Measurements from ENCODE around the gene TREML4. TPM values are rescaled to one million over a fixed set of nuclear protein-coding genes. Genes with fewer than 3 reads are reported as not detected.

Gene TREML4
- total and polyA plus RNA-seq, 2 of the 8 experiments (the other 6 are each of a cell fraction or from before 2014, with no cell fraction given), result not detected

DNA sequence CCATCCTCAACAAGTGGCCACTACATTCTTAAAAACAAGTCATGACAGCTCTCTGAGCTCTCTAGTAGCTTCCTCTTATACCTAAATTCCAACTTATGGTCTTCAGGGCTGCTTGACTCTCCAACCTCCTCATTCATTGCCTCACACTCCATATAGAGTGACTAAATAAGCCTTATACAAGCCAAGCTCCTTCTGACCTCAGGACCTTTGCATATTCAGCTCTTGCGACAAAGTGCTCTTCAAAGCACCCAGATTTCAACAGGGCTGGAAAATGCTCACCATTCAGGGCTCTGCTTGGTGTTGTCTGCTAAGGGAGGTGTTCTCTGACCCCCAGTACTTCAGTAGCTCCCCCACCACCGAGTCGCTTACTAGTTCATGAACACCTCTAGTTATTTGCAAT, 30.9 kb upstream of the TREML4 start:
- no peak overlapping the region for H2BK12ac ChIP-seq (ENCODE audit: low read depth, low read length)
- no peak overlapping the region for H3K4me3 ChIP-seq (ENCODE audit: extremely low read depth in 1 of 4, insufficient read depth in 2 of 4, low read depth in 3 of 4, low read length in 4 of 4)
- WGBS, 2 experiments (ENCODE audit: extremely low coverage in 1 of 2, insufficient coverage in 1 of 2, insufficient read length in 1 of 2, insufficient replicate concordance in 2 of 2, low coverage in 1 of 2, low lambda C conversion rate in 2 of 2, missing lambda C conversion rate in 1 of 2), result 89% methylated on average over 3 of the region's 3 CpGs; no CpG with 5 or more reads in 1 of the 2 experiments
- FAIRE-seq (no peak), DNase-seq (ENCODE audit: low read depth in 1 of 2, low spot score in 2 of 2) (no peak)
- no peak overlapping the region for H2AK5ac ChIP-seq (ENCODE audit: low read depth, low read length)
- no peaks in the 10 kb centered on the region for H3K36me3 ChIP-seq (ENCODE audit: control insufficient read depth in 2 of 4, insufficient read depth in 4 of 4, low read length in 3 of 4)
- H3K4ac ChIP-seq (replicated peaks; ENCODE audit: insufficient read length, low read depth, low read length), result no peak overlapping the region
- no peak overlapping the region for H3K56ac ChIP-seq (replicated peaks; ENCODE audit: insufficient read length, low read depth, low read length)
- H3K4me1 ChIP-seq (replicated peaks in 1 of 4; ENCODE audit: control insufficient read depth in 3 of 4, insufficient read depth in 4 of 4, low read length in 3 of 4), result peaks cover 0 to 7% (median 3%) of the 10 kb centered on the region in 4 experiments; a peak in 5 of 7 replicates
- H3K27ac ChIP-seq (ENCODE audit: low read depth, low read length), result no peak overlapping the region
- no peak overlapping the region for H2BK120ac ChIP-seq (replicated peaks; ENCODE audit: low read depth, low read length)
- H3K79me2 ChIP-seq (ENCODE audit: control insufficient read depth in 1 of 2, insufficient read depth in 2 of 2, low read length in 2 of 2), result no peaks in the 10 kb centered on the region
- no peak overlapping the region for H2BK15ac ChIP-seq (ENCODE audit: low read length)
- H3K14ac ChIP-seq (ENCODE audit: insufficient read length), result no peak overlapping the region
- H2BK5ac ChIP-seq (ENCODE audit: low read depth, low read length), result no peak overlapping the region
- ChIA-PET CTCF (ENCODE audit: partially characterized antibody) (interaction anchor here (0.6 to 3.6 kb wide), 9 partner anchors 9 to 109 kb away, joined by 3 to 20 read pairs (median 3); partner anchors contain the start of gene TREML4), POLR2A (ENCODE audit: partially characterized antibody) (interaction anchor here (0.6 to 1.1 kb wide), 2 partner anchors 9 to 724 kb away, joined by 3 read pairs; partner anchors contain the start of genes BYSL and MED20)
- no peaks in the 10 kb centered on the region for H3K9me3 ChIP-seq (ENCODE audit: insufficient read depth in 2 of 2, low read depth in 1 of 2, low read length in 1 of 2)
- no peaks in the 10 kb centered on the region for H3K23me2 ChIP-seq (ENCODE audit: low read depth, low read length)
- no peaks in the 10 kb centered on the region; a peak in 1 of 7 replicates for H3K27me3 ChIP-seq (replicated peaks in 1 of 4; ENCODE audit: control insufficient read depth in 3 of 4, extremely low read depth in 1 of 4, insufficient read depth in 3 of 4, low read length in 3 of 4)
- no peak overlapping the region for H3K18ac ChIP-seq (ENCODE audit: extremely low read depth, low read length)
- H4K8ac ChIP-seq (ENCODE audit: extremely low read depth, insufficient read depth, low read length), result no peak overlapping the region
- no peak overlapping the region for H4K5ac ChIP-seq (ENCODE audit: insufficient read length, low read depth, low read length)
- H3K4me2 ChIP-seq (ENCODE audit: insufficient read depth in 1 of 2, low read depth in 2 of 2, low read length in 2 of 2), result no peak overlapping the region
- no peaks in the 10 kb centered on the region for H3K79me1 ChIP-seq (ENCODE audit: low read depth, low read length)
- no peak overlapping the region for H4K91ac ChIP-seq (replicated peaks; ENCODE audit: insufficient read length, low read length)
- H2BK20ac ChIP-seq (ENCODE audit: low read length), result no peak overlapping the region
- no peak overlapping the region for H3K23ac ChIP-seq (ENCODE audit: insufficient read length)
- no peak overlapping the region for H2AFZ ChIP-seq (ENCODE audit: low read length)
- H3K9ac ChIP-seq (replicated peaks in 1 of 4; ENCODE audit: extremely low read depth in 1 of 4, low read depth in 3 of 4, low read length in 3 of 4), result no peak overlapping the region
- H4K20me1 ChIP-seq (replicated peaks in 1 of 2; ENCODE audit: control insufficient read depth in 1 of 2, insufficient read depth in 2 of 2, low read length in 2 of 2), result no peaks in the 10 kb centered on the region
- TF ChIP-seq TAF7 (optimal IDR thresholded peaks at IDR 0.05; ENCODE audit: borderline replicate concordance, low read depth, low read length) (no peak), TEAD4 (IDR thresholded peaks at IDR 0.05; ENCODE audit: low read depth, low read length) (no peak), POU5F1 (IDR thresholded peaks at IDR 0.05; ENCODE audit: low read depth, low read length) (no peak), RXRA (IDR thresholded peaks at IDR 0.05; ENCODE audit: insufficient read depth, low read depth, low read length) (no peak), SIX5 (IDR thresholded peaks at IDR 0.05; ENCODE audit: low read depth, low read length) (no peak), YY1 (IDR thresholded peaks at IDR 0.05; ENCODE audit: low read depth, low read length) (no peak), SIRT6 (IDR thresholded peaks at IDR 0.05; ENCODE audit: low read length) (no peak), JUND (IDR thresholded peaks at IDR 0.05; ENCODE audit: low read length) (no peak), SRF (IDR thresholded peaks at IDR 0.05; ENCODE audit: low read depth, low read length) (no peak), CEBPB (IDR thresholded peaks at IDR 0.05; ENCODE audit: low read depth, low read length) (no peak), RBBP5 (IDR thresholded peaks at IDR 0.05; ENCODE audit: borderline replicate concordance, low read depth, low read length) (no peak)
- TF ChIP-seq, protein P1, sequence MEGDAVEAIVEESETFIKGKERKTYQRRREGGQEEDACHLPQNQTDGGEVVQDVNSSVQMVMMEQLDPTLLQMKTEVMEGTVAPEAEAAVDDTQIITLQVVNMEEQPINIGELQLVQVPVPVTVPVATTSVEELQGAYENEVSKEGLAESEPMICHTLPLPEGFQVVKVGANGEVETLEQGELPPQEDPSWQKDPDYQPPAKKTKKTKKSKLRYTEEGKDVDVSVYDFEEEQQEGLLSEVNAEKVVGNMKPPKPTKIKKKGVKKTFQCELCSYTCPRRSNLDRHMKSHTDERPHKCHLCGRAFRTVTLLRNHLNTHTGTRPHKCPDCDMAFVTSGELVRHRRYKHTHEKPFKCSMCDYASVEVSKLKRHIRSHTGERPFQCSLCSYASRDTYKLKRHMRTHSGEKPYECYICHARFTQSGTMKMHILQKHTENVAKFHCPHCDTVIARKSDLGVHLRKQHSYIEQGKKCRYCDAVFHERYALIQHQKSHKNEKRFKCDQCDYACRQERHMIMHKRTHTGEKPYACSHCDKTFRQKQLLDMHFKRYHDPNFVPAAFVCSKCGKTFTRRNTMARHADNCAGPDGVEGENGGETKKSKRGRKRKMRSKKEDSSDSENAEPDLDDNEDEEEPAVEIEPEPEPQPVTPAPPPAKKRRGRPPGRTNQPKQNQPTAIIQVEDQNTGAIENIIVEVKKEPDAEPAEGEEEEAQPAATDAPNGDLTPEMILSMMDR (IDR thresholded peaks at IDR 0.05; ENCODE audit: control extremely low read depth in 1 of 3, insufficient read depth in 1 of 3, low read depth in 1 of 3, low read length in 3 of 3), result no peak
